GM12865 (cell line): Measurements from ENCODE around the gene TNIK.
"Not testable (repeated sequence)": the region's sequence is repeated elsewhere in the genome, so short reads cannot be mapped to it uniquely, and the experiment has no call there.

Source experiments
- DNase-seq: peaks from one replicate; pipeline ENCODE4 v3.0.0; 2010; ENCODE audit warnings: low read depth
- H3K4me3 ChIP-seq: 2 replicates; pipeline ENCODE4 v1.5.1; 2011; ENCODE audit warnings: mild to moderate bottlenecking, low read depth, low read length, control low read depth
- CTCF ChIP-seq: IDR thresholded peaks from 2 replicates; pipeline ENCODE4 v1.5.1; 2011; ENCODE audit warnings: low read length, control low read depth, low read depth, inconsistent platforms; ENCODE audit not compliant: insufficient read depth; ENCODE audit errors: missing control alignments

TNIK gene

GRCh38 chr3:171374661-171375285 lies 85.4 kb downstream of the TNIK start:
- no peak for DNase-seq
- no peak for TF ChIP-seq CTCF
- H3K4me3 ChIP-seq: no peak overlapping the region

GRCh38 chr3:171374260-171374659 lies 85.9 kb downstream of the TNIK start:
- no peak overlapping the region for H3K4me3 ChIP-seq
- TF ChIP-seq CTCF: no peak
- DNase-seq: no peak

GRCh38 chr3:171373711-171374110 lies 86.5 kb downstream of the TNIK start:
- DNase-seq: no peak
- TF ChIP-seq CTCF: no peak
- H3K4me3 ChIP-seq: no peak overlapping the region

- no peak for DNase-seq
- no peak for TF ChIP-seq CTCF
Observed at GRCh38 chr3:171372694-171373093, 87.5 kb downstream of the TNIK start.

GRCh38 chr3:171371354-171371753 lies 88.9 kb downstream of the TNIK start:
- no peak for DNase-seq
- no peak overlapping the region for H3K4me3 ChIP-seq
- TF ChIP-seq CTCF: no peak

More at GRCh38 chr3:171372694-171373093, 87.5 kb downstream of the TNIK start:
- no peak overlapping the region for H3K4me3 ChIP-seq

GRCh38 chr3:171369156-171369555 lies 91.0 kb downstream of the TNIK start:
- no peak for DNase-seq
- no peak overlapping the region for H3K4me3 ChIP-seq
- no peak for TF ChIP-seq CTCF

GRCh38 chr3:171366738-171367137 lies 93.5 kb downstream of the TNIK start:
- H3K4me3 ChIP-seq, DNase-seq: not testable (repeated sequence)
